ENCODE measurements around the gene DMAC1.
A peak's percentile ranks its signal among the peaks of the same experiment; 100 is the strongest.

DMAC1 gene

GRCh38 chr9:7799234-7799943 lies at the start of gene DMAC1:
TSS of gene DMAC1 (minus strand) at chr9:7799778. CDS start at chr9:7799734, 44 bp downstream.
- DNase-seq (ENCODE audit: low spot score), result peak; percentile 91

DNA sequence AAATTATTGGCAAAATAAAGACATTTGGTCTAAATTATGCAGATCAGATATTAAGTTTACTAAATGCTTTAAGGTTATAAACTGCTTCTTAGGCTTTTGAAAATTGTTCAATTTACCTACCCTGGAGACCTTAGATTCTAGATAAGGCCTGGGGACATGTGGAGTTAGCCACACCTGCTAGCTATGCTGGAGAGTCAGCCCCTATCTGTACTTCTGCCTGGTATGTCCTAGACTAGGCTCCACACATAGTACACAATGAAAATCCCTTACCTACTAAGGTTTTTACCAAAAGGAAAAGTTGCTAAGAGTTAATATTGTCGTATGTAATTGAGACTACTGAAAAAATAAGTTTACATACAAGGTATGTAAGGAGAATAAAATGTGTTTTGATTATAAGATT lies 49.8 kb upstream of the DMAC1 start:
- DNase-seq (ENCODE audit: low spot score), result no peak

DNA sequence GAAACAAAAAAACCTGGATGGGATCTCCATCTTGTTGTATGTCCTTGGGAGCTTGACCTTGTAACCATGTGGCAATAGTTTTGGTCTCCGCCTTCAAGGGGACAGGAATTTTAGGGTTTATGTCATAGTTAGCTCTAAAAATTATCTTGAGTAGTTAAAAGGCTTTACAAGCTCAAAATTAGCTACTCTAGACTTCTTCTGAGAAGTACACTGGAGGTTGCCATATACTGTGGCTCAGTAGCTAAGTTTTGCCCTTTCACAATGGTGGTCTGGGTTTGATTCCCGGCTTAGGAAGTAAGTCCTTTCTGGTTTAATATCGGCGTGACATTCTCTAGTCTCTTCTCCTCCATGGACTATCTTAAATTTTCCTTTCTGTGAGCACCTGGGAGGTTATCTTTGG lies 48.9 kb upstream of the DMAC1 start:
- DNase-seq (ENCODE audit: low spot score), result no peak

DNA sequence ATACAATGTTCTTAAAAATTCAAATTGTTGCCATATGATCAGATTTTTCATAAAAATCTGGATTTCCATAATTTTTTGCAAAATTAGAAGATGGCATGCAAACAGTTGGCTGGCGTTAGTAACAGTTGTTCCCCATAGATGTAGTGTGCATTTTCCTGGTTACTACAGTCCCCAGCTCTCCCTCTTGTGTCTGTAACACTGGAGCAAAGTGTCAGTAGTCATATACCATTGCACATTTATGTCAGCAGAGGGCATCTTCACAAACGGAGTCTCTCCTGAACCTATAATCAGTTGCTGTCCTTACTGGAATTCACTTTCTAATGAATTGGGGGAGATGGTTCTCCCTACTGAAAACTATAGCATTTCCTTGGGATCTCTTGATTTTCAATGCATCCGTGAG lies 44.7 kb upstream of the DMAC1 start:
- no peak for DNase-seq (ENCODE audit: low spot score)

DNA sequence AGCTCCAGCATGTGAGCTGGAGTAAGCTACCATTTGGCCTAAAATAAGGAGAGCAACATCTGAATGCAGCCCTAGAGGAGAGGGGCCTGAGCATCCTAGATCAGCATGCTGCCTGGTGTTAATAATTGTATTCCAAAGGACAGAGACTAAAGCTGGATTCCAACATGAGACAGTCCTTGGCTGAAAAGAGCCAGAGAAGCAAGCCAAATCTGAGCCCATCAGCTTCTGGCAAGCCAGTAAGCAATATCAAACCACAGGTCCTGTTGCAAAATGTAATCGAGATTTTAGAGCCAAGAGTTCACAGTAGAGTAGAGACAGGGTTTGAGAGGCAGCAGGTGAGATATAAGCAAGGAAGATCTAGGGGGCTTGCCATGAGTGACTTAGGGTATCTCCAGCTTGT lies 42.3 kb upstream of the DMAC1 start:
- no peak for DNase-seq (ENCODE audit: low spot score)

GRCh38 chr9:7834531-7834930 lies 35.0 kb upstream of the DMAC1 start:
- no peak for DNase-seq (ENCODE audit: low spot score)

DNA sequence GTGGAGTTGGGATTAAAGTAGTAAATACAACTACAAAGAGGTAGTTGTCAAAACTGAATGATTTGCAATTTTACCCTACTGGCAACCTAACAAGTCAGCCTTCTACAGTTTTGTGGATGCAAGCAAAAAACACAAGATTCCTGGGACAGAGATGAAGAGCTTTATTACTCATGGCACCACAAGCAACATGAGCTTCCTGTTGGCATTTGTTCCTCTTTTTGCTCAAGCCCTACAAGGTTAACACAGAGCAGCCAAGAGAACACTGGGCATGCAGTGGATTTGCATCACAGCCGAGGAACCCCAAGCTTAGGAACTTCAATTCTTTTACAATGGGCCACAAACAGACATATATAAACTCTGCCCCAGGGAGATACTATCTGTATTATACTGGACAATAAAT lies 28.8 kb upstream of the DMAC1 start:
- DNase-seq (ENCODE audit: low spot score), result no peak

- DNase-seq (ENCODE audit: low spot score), result no peak
These were observed 28.2 kb upstream of the DMAC1 start for GRCh38 chr9:7827792-7828191.

DNA sequence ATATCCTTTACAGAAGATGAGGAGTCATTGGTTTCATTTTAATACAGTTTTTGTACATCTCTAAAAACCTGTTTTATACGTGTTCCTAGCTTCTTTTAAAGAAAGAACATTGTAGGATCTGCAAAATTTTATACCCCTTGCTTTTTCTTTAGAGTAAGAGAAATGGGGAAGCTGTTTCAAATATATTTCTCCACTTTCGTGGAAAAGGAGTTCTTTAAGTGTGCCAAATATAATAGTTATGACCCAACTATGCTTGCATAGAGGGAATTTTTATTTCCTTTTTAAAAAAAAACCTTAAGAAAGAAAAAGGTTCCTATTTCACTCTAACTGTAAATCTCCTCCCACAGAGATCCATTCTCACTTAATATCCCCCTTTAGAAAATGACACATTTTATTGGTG lies 27.5 kb upstream of the DMAC1 start:
- DNase-seq (ENCODE audit: low spot score), result no peak

GRCh38 chr9:7823651-7824050 lies 24.1 kb upstream of the DMAC1 start:
- DNase-seq (ENCODE audit: low spot score), result no peak

GRCh38 chr9:7819984-7820383 lies 20.4 kb upstream of the DMAC1 start:
- DNase-seq (ENCODE audit: low spot score), result no peak

GRCh38 chr9:7816021-7816420 lies 16.4 kb upstream of the DMAC1 start:
- no peak for DNase-seq (ENCODE audit: low spot score)

DNA sequence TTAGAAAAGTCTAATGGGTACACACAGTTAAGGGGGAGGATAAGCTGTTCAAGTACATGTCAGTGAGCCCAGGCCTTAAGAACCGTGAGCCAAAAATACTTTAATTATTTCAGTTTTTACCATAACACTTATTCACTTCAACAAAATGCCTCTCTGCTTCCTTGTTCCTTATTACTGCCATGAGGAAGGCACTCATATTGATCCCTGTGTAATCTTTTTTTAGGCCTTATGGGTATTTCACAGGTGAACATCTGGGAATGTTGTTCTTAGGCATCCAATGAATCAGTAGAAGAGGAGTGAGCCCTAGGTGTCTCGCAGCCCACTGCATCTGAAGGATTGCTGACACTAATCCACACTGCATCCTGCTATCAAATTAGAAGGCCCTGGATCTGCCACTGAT lies 13.5 kb upstream of the DMAC1 start:
- no peak for DNase-seq (ENCODE audit: low spot score)

DNA sequence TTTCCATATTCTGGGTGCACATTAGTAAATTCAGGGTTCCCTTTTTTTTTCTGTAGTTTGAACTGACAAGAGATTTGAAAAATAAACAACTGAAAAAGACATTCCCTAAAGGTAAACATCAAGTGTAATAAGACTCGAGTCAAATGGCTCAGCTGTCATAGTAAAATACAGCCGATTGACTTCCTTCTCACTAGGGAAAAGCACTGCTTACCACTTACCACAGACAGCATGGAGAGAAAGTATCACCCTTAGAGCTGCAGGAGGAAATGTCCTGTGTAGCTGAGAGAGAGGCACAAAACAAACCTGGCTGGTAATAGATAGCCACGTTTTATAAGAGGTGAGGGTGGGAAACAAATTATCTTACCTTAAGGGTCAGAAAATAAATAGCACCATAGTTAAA lies 12.1 kb upstream of the DMAC1 start:
- DNase-seq (ENCODE audit: low spot score), result no peak

- no peak for DNase-seq (ENCODE audit: low spot score)
These were observed 3.1 kb upstream of the DMAC1 start for GRCh38 chr9:7802666-7803065.

- DNase-seq (ENCODE audit: low spot score), result no peak
These were observed 337 bp upstream of the DMAC1 start for GRCh38 chr9:7799944-7800285.

DNA sequence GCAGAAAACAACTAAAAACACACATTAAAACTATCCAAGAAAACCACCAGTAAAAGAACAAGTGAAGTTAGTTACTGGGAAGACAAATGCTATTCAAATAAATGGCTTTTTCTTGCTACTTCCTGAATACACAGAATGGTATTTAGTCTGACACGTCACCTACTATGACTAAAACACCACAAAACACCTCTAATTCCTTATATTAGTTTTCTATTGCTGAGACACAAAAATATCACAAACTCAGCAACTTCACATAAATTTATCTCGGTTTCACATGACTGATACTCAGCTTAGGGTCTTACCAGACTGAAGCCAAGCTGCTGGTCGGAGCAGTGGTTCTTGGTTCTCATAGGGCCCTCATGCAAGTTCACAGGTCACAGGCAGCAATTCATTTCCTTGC lies 5.4 kb downstream of the DMAC1 start:
- DNase-seq (ENCODE audit: low spot score), result no peak

- DNase-seq (ENCODE audit: low spot score), result no peak
These were observed 8.2 kb downstream of the DMAC1 start for GRCh38 chr9:7791394-7791793.

- DNase-seq (ENCODE audit: low spot score), result no peak
These were observed 8.8 kb downstream of the DMAC1 start for GRCh38 chr9:7790819-7791182.

DNA sequence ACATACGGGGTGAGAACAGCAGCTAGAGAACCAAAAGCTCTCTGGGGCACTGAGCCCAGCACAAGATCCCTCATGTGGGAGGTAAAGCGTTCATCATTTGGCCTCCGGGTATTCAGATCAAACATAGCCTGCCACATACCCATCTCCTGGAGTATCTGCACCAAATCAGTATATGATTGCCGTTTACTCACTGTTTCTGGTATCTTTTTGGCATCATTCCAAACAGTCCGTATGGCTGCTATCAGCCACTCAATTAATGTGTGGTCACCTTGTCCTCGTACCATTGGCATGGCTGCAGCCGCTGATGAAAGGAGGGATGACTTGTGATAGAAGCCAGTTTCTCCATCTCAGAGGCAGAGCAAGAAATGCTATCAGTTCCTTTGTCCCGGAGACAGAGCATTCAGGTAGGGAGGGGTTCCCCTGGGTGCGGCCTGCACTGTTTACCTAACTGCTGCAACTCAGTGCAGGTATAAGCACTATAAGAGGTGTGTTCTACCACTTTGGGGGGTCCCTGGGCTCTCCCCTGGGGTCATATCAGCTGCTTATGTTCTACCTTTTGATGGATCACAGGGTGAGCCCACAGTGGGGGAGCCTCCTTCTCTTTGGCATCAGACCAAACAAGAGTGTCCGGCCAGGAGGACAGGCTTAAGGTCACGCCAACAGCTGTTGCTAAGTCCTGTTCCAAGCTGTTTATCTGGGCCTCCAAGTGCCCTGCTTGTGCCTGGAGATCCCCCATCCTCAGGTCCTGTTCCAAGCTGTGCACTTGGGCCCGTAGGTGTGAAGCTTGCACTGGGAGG lies 9.4 kb downstream of the DMAC1 start:
- DNase-seq (ENCODE audit: low spot score), result no peak

- DNase-seq (ENCODE audit: low spot score), result no peak
These were observed 10.8 kb downstream of the DMAC1 start for GRCh38 chr9:7788772-7789171.

DNA sequence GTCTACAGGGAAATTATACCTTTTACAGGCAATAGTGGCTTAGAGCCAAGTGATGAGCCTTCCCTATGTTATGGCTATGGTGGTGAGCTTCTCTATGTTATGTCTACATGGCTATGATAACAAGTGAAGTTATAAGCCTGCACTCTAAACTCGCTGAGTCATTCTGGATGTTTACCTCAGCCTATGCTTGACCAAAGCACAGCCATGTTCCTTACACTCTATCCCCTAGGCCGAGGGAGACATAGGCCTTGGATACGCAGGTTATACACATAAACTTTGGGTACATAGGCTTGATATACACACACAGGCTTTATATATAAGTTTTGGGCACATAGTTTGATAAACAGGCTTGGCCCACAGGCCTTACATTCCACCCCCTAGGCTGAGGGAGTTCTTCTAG lies 13.8 kb downstream of the DMAC1 start:
- no peak for DNase-seq (ENCODE audit: low spot score)

DNA sequence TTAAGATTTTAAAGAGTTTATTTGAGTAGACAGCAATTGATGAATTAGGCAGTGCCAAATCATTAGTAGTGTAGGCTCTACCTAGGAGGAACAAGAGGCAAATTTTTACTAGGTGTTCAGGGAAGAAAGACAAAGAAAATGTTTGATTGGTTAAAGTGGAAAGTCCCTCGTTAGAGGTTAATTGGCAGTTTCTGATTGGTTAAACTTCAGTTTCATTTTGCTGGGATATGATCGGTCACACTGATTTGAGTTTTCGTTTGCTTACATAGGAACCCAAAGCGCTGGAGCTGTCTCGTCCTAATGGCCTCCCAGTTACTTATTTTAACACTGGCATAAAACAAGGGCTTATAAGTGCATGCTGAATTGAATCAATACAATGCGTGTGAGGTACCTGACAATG lies 15.1 kb downstream of the DMAC1 start:
- DNase-seq (ENCODE audit: low spot score), result no peak

DNA sequence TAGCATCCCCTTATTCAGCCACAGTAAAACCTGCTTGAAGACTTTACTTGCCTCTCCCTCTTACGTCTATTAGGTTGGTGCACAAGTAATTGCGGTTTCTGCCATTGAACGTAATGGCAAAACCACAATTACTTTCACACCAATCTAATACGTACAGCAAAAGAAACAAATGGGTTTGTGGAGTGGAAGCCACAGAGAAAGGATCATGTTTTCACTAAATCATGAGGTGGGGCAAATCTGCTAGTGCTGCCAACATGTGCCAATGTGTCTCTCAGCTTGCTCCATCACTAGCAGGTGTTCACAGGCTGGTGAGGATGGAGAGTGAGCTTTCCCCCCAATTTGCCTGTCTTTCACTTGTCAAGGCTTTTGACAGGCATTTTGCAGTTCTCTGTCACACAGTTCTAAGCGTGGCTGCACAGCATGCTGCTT lies 15.9 kb downstream of the DMAC1 start:
- no peak for DNase-seq (ENCODE audit: low spot score)

Measured in GM03348 (cell line).